GM12878 (cell line): ENCODE data around the gene PRDX1. TPM values are rescaled to one million over a fixed set of nuclear protein-coding genes. Genes with fewer than 3 reads are reported as not detected.

Source experiments
- CBFB ChIP-seq: IDR thresholded peaks from 2 replicates; pipeline ENCODE4 v1.6.1; 2016; ENCODE audit warnings: antibody characterized with exemption, low read depth
- CBX5 ChIP-seq: sonication (generic); IDR thresholded peaks from 2 replicates; pipeline ENCODE4 v1.6.1; 2016; ENCODE audit warnings: low read depth, moderate library complexity, mild to moderate bottlenecking, inconsistent platforms
- E4F1 ChIP-seq: fragments of 450-650 bp; IDR thresholded peaks from 2 replicates; pipeline ENCODE4 v1.6.1; 2018; ENCODE audit warnings: borderline replicate concordance, mild to moderate bottlenecking; ENCODE audit not compliant: partially characterized antibody
- MTA2 ChIP-seq: fragments of 450-650 bp; IDR thresholded peaks from 2 replicates; pipeline ENCODE4 v1.6.1; 2016; ENCODE audit warnings: low read depth, mild to moderate bottlenecking, moderate library complexity
- MYC ChIP-seq: IDR thresholded peaks from 2 replicates; pipeline ENCODE4 v1.6.1; 2011; ENCODE audit warnings: mild to moderate bottlenecking, low read length, moderate library complexity, inconsistent platforms; ENCODE audit not compliant: insufficient read depth, insufficient replicate concordance, insufficient read length, severe bottlenecking
- POLR2AphosphoS2 ChIP-seq: IDR thresholded peaks from 2 replicates; pipeline ENCODE4 v1.6.1; 2011; ENCODE audit warnings: low read depth, mild to moderate bottlenecking, low read length, improper control_type of control experiment, moderate library complexity
- SP1 ChIP-seq: IDR thresholded peaks from one replicate; pipeline ENCODE4 v1.6.1; 2011; ENCODE audit warnings: low read depth, low read length
- TCF3 ChIP-seq: IDR thresholded peaks from 2 replicates; pipeline ENCODE4 v1.6.1; 2012; ENCODE audit warnings: low read depth, mild to moderate bottlenecking, low read length, borderline replicate concordance; ENCODE audit not compliant: insufficient read depth
- YBX1 ChIP-seq: fragments of 450-650 bp; IDR thresholded peaks from 2 replicates; pipeline ENCODE4 v1.6.1; 2016; ENCODE audit warnings: antibody characterized with exemption
- ZNF217 ChIP-seq: fragments of 450-650 bp; IDR thresholded peaks from 2 replicates; pipeline ENCODE4 v1.6.1; 2017; ENCODE audit warnings: antibody characterized with exemption, mild to moderate bottlenecking
- polyA plus RNA-seq, 11 experiments: library from polyadenylated mRNA; depleted of rRNA in 4 of 11; unstranded in 6 of 11; stranded (reverse) in 5 of 11; fragments of >200 nt; fragmentation: Nextera tagmentation in 4 of 11; fragmentation: Illumina TruSeq in 1 of 11; extraction: Ambion mirVana in 4 of 11; extraction: Trizol in 1 of 11; gene quantifications; 1 replicate in 1 of 11; 2 replicates in 10 of 11; pipeline versions ENCODE4 v1.2.1 to v1.2.3, GENCODE V29; 2011 to 2016; ENCODE audit warnings: inconsistent platforms in 2 of 11, missing spikeins in 2 of 11, low read depth in 1 of 11
- total RNA-seq, 4 experiments: library from RNA; depleted of rRNA in 3 of 4; stranded (reverse); fragments of >200 nt in 3 of 4; fragmentation: Illumina TruSeq in 1 of 4; extraction: Trizol in 1 of 4; gene quantifications; 2 replicates each; pipeline versions ENCODE4 v1.2.1 to v1.2.3, GENCODE V29; 2013 to 2021

Gene PRDX1
- total and polyA plus RNA-seq, 10 of the 15 experiments (the other 5 are each of a cell fraction or from before 2014, with no cell fraction given) = 659 to 1,775 (median 811) TPM

GRCh38 chr1:45490626-45491486 is 30.8 kb downstream of the PRDX1 start, which contains the start of gene TESK2 (continued):
- TF ChIP-seq E4F1 (peak; percentile 66), SP1 (peak; percentile 93), ZNF217 (no peak), MYC (no peak), YBX1 (no peak), MTA2 (peak; percentile 42; the same call in 1 of the 2 replicates), TCF3 (no peak), CBX5 (no peak), CBFB (no peak), POLR2AphosphoS2 (no peak)
- TF ChIP-seq, all 136 proteins: peak for 51
